Activated CD8-positive, alpha-beta memory T cell treated with anti-CD3 and anti-CD28 coated beads, Interleukin-2, amount 50 U/mL, for 1 hour (primary cell): ENCODE data around the gene B3GNT3.

Experiments used
- DNase-seq: peaks from one replicate; pipeline ENCODE4 v3.0.0-alpha.2; 2020; ENCODE audit errors: extremely low read depth

B3GNT3 gene

DNA sequence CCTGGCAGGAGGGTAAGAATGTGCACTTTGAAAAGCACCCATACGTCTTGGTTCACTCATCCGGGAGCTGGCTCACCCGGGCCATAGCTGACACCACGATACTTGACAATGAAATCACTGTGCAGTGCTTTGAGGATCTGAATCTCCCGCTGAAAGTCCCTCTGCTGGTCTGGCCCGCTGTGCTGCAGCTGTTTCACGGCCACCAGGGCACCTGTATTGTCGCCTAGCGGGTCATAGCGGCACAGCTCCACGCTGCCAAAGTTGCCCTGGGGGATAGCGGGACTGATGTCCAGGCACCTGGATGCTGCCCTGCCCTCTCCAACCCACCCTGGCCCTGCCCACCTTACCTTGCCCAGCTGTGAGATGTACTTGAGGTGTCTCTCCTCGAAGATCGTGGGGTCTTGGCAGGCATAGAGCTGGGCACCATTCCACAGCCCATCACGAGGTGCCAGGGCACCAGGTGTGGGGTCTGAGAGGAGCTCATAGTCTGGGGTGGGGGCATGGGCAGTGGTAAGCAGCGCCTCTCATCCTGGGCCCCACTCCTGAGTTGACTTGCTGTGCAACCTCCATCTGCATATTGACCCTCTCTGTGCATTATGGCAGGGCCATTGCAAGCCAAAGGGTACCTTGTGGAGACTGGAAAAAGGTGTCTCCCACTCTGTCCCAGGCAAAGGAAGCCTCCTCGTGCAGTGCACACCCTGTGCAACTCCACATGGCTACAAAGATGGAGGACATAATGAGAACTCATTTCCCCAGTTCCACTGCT, 37.7 kb downstream of the B3GNT3 start:
- no peak for DNase-seq

- no peak for DNase-seq
Measured at GRCh38 chr19:17834350-17835181, 39.6 kb downstream of the B3GNT3 start.

- DNase-seq = no peak
Measured at GRCh38 chr19:17835182-17836006, 40.5 kb downstream of the B3GNT3 start.

- no peak for DNase-seq
Measured at GRCh38 chr19:17836530-17836929, 41.6 kb downstream of the B3GNT3 start.

DNA sequence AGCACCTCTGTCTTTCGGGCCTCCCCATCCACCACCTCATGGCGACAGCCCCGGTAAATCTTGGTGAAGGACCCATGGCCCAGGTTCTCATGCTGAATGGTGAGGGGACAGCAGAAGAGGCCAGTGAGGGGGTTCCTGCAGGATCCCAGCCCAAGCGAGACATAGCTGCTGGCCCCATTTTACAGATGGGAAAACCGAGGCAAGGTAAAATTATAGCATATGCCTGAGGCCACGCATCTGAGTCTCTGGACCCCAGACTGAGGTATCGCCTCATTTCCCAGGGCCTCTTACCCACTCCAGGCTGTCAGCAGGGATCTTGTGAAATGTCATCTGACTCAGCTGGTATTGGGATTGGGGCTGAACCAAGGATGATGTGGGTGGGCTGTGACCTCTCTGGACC, 43.0 kb downstream of the B3GNT3 start:
- no peak for DNase-seq

DNA sequence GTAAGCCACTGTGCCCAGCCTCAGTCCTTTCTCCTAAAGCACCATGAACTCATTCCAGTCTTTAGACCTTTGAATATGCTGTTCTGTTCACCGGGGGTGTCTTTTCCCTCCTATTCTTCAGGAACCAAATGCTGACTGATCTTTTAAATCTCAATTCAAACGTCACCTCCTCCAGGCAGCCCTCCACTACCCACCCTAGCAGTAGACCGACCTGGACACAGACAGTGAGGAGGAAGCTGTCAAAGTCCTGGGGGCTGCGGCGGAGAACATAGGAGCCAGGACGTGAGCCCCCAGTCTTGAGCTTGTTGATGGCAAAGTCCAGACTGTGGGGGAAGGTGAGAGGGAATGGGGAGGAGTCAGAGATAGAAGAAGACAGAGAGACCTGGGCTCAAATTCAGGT, 45.1 kb downstream of the B3GNT3 start:
- no peak for DNase-seq

DNA sequence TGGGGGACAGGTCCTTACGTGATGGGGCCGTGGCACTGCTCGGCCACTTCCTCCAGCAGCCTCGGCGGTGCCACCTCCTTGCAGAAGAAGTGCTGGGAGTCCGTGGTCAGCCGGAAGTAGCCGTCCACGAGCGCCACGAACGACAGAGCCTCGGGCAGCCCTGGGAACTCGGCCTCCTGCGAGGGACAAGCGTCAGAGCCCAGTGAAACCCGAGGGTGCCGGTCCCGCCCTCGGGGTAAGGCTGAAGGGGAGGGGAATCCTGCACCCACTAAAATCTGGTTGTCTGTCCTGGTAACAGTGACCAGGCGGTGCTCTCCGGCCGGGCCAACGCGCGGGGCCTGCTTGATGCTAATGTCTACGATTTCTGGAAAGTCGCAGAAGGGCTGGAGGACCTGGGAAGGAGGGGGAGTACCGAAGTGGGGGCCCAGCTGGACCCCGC, 46.5 kb downstream of the B3GNT3 start:
- no peak for DNase-seq

GRCh38 chr19:17841810-17842662, 47.1 kb downstream of the B3GNT3 start:
- DNase-seq = no peak

DNA sequence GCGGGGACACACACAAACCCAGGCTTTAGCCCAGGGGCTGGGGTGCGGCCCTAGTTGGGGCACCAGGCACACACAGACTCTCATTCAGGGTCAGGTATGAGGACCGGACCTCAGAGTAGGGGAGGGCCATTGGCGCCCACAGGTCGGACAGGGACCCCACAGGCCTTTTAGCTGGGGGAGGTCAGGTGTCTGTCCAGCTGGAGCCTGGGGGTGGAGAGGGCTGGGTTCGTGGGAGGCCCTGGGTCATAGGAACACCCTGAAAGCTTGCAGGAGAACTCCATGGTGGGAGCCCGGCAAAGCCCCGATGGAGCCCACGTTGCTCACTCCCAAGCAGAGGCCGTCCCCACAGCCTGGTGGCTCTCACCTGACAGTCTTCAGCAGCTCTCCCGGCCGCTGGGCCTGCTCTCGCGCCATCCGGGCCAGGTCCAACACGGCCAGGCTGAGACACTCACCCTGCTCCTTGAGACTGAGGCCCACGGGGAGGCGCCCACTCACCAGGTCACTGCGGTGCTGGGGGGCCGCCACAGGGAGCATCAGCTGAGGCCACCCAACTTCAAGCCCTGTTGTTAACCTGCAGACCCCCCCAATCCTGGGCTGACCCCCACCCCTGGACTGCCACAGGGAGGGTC, 47.8 kb downstream of the B3GNT3 start:
- no peak for DNase-seq

DNA sequence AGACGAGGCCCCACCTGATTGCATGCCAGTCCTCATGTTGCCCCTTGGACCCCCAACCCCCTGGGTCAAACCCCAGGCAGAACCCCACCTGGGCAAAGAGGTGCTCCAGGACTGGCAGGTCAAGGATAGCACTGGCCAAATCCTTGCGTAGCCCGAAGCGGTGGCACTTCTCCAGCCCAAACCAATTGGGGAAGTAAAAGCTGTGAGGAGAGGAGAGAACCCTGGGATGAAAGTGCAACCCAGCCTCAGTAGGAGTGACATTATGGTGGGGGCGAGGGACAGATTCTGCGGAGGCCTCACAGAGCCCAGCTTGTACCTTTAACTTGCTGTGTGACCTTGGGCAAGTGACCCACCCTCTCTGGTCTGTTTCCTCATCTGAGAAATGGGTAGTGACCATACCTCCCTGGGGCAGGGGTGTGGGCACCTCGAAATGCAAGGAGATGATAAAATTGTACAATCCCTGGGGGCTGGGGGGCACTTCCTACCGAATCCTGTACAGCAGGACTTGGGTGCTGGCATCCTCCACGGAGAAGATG, 48.4 kb downstream of the B3GNT3 start:
- no peak for DNase-seq

DNA sequence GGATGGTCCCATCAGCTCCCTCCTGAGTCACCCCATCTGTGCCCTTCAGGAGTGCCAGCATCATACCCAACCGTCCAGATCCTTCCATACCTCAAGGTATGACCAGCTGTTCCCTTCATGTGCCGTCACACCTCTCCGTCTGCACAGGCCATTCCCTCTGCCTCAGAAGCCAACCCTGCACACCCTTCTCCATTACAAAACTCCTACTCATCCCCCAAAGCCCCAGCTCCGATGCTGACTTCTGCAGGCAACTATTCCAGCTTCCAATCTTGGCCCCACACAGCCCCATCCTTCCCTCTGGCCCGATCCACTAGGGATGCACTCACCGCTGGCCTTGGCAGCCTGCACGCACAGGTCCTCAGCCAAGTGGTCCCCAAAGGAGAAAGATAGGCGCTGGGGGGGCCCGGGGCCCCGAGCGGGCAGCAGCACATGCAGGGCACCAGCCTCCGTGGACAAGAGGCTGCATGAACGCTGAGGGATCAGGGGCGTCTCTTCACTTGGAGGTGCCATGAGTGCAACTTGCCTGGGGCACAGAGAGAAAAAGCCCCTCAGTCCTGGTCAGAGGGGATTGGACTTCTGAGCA, 49.1 kb downstream of the B3GNT3 start:
- DNase-seq = no peak

- DNase-seq = no peak
Measured at GRCh38 chr19:17846146-17846545, 51.2 kb downstream of the B3GNT3 start.

GRCh38 chr19:17847538-17848366, 52.8 kb downstream of the B3GNT3 start, which contains the start of gene JAK3:
TSS of gene JAK3 (minus strand) at chr19:17847982. CDS start at chr19:17844417, 3,565 bp downstream.
- DNase-seq = peak; percentile 64

DNA sequence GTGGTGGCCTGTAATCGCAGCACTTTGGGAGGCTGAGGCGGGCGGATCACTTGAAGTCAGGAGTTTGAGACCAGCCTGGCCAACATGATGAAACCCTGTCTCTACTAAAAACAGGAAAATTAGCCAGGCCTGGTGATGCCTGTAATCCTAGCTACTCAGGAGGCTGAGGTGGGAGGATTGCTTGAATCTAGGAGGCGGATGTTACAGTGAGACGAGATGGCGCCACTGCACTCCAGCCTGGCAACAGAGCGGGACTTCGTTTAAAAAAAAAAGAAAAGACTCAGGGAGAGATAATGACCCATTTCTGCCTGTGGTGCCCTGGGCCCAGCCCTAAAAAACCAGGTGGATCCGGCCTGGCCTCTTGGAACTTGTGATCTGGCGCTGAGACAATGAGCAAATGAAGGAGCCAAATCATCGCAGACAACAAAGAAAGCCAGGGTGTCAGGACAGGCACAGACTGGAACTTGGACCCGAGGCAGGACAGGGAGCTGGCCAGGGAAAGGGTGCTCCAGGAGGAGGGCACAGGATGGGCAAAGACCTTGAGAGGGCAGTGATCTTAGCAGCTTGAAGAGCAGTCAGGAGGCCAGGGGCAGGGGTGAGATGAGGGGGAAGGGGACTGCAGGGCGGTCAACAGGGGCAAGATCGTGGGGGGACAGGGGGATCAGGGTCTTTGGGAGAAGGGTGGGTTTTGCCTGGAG, 53.8 kb downstream of the B3GNT3 start:
- no peak for DNase-seq

- DNase-seq = no peak
Measured at GRCh38 chr19:17854061-17854460, 59.1 kb downstream of the B3GNT3 start.

GRCh38 chr19:17855280-17856152, 60.6 kb downstream of the B3GNT3 start:
- peak; percentile 51 for DNase-seq

DNA sequence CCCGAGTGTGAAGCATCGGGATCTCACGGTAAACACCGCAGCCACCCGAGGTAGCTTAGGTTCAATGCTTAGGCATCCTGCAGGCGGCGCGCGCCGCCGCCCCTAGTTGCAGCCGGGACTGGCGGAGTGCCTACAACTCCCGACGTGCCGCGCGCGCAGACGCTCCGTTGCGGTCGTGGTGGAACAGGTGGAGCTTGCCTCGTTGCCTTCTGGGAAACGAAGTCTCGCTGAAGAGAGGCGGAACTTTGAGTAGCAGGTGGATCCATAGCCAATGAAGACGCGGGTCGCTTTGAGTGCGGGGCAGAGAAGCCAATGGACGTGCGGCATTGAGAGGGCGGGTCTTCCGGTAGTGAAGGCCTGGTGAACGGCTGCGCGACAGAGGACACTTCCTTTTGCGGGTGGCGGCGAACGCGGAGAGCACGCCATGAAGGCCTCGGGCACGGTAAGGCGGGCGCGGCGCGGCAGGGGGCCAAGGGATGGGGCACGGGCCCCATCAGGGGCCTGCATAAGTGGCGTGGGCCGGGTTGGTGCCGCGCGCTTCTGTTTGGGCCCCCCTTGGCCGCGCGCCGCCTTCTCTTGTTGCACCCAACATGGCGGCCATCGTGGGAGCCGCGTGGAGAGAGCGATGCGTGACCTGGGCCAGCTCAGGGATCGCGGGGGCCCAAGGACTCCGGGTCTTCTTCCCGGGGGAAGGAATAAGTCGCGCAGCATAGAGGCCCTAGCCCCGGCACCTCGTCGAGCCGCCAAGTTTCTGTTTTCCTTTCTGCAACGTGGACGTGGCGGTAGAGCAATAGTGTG, 64.8 kb downstream of the B3GNT3 start, which contains the start of gene RPL18A:
Gene RPL18A (plus strand): TSS at position 378 of the 798 bp plus-strand sequence. CDS start 47 bp downstream, at position 425.
- DNase-seq = peak; percentile 97
